Stimulated activated CD8-positive, alpha-beta memory T cell treated with anti-CD3 and anti-CD28 coated beads, Interleukin-12 subunit alpha, Interleukin-12 subunit beta, amount 100 ng/mL, for 1 hour (primary cell): ENCODE data around the gene SMC4.

ENCODE experiments used
- DNase-seq: peaks from one replicate; pipeline ENCODE4 v3.0.0-alpha.2; 2020; ENCODE audit warnings: low read depth

Gene SMC4

GRCh38 chr3:160395297-160395696, 4.2 kb upstream of the SMC4 start:
- no peak for DNase-seq

- no peak for DNase-seq
Observed at GRCh38 chr3:160398820-160399124, 678 bp upstream of the SMC4 start.

GRCh38 chr3:160400030-160400701, 716 bp downstream of the SMC4 start:
- peak; percentile 3 for DNase-seq

GRCh38 chr3:160400702-160401150, 1.3 kb downstream of the SMC4 start:
- peak; percentile 4 for DNase-seq

DNA sequence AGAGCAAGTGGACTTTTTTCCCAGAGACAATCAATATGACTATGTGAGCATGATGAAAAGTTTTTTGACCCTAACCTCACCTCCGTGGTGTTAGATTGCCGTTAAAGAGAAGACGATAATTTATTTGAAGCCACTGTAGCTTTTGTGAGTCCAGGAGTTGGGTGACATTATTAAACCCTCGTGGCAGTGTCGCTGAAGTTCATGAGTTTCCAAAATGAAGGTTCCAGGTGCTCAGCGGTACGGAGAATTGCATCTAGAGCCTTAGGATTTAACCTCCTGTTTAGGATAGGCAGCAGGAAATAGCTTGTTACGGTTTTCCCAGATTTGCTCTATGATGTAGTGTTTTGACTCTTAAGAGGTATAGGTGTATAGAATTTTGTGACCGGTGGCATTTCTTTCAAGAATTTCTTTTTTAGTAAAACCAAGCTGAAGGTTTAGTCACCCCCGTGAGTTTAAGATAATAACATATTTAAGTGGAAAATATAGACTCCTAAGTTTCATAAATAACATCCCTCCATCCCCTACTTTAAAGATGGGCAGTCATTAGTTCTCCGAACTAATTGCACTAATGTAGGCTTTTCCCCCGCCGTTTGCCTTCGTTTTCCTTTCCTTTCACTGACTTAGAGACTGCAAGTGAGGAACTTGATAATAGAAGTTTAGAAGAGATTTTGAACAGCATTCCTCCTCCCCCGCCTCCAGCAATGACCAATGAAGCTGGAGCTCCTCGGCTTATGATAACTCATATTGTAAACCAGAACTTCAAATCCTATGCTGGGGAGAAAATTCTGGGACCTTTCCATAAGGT, 2.0 kb downstream of the SMC4 start:
- no peak for DNase-seq

DNA sequence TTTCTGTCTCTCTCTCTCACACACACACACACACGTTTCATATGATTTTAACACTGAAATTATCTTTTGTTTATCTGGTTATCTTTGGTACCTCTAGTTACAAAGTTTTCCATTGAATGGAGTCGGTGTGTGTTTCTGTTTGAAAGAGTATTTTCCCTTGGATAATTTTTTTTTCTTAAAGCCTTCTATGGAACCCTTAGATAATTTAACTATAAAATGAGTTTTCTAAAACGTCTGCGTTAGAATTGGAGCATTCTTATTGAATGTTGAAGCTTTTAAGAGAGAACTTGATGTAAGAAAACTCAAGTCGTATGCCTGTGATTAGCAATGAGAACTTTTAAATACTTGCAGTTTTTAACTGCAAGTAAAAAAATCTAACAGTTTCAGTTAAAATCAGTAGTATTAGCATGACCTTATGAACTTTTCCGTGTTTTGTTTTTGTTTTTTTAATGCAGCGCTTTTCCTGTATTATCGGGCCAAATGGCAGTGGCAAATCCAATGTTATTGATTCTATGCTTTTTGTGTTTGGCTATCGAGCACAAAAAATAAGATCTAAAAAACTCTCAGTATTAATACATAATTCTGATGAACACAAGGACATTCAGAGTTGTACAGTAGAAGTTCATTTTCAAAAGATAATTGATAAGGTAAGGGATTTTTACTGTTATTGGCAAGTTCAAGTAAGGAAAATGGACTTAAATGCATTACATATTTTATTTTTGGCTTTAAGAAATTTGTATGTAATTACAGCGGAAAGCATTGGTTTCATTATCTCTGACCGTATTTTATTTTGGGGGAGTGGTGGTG, 3.0 kb downstream of the SMC4 start:
- DNase-seq: no peak

DNA sequence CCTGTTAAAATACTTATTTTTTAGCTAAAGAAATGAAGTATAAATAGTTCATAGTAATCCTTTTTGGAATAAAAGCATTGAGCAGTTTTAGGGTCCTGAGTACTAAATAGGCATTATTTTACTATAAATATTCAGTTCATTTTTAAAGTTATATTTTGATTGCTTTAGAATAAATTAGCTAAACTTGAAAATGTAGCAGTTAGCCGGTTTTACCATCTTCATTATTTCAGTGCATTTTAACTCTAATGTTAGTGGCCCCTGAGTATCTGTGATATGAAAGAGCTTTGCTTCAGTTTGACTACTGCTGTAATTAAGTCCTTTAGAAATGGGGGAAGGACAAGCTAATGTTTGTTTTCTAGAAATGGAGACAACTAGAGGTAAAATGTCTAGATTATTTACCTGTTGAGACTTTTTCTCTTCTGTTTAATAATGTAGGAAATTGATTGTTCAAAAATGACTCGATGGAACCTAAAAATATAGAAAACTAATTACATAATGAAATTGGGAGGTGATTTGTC, 3.6 kb downstream of the SMC4 start:
- DNase-seq: no peak

- no peak for DNase-seq
Observed at GRCh38 chr3:160403796-160404470, 4.5 kb downstream of the SMC4 start.

DNA sequence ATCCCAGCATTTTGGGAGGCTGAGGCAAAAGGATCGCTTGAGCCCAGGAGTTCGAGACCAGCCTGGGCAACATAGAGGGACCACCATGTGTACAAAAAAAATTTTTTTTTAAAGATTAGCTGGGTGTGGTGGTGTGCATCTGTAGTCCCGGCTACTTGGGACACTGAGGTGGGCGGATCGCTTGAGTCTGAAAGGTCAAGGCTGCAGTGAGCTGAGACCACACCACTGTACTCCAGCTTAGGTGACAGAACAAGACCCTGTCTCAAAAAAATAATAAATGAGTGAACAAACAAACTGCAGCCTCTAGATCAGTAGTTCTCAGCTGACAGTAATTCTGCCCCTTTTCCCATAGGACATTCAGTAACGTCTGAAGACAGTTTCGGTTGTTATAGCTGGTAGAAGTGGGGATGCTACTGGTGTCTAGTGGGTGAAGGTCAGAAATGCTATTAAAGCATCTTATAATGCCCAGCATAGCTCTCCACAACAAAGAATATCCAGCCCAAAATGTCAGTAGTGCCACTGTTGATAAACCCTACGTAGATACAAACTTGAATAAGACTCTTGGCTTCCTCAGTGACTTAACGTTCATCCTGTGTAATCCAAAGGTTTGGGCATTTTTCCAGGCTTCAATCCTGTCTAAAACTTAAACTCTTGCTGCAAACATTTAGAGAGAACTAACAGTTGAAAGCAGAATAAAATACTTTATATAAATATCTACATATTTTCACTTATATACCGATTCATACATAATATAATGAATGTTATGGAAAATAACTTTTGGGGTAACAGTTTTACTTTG, 10.6 kb downstream of the SMC4 start:
- DNase-seq: no peak

DNA sequence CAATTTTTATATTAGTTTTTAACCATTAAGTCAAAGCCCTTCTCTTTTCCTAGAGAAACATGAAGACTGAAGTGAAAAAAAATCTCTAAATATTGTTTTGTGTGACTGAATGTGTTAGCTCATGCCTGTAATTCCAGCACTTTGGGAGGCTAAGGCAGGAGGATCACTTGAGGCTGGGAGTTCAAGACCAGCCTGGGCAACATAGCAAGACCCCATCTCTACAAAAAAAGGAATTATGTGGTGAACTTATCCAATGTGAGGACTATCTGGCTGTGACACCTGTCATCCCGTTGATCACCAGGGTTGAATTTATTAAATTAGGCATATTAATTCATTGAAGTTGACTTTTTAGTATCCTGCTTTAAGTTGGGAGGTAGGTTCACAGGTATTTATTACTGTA, 13.0 kb downstream of the SMC4 start:
- no peak for DNase-seq

- DNase-seq: peak; percentile 41
Observed at GRCh38 chr3:160413613-160414248, 14.3 kb downstream of the SMC4 start.

- no peak for DNase-seq
Observed at GRCh38 chr3:160417311-160417710, 17.9 kb downstream of the SMC4 start.

DNA sequence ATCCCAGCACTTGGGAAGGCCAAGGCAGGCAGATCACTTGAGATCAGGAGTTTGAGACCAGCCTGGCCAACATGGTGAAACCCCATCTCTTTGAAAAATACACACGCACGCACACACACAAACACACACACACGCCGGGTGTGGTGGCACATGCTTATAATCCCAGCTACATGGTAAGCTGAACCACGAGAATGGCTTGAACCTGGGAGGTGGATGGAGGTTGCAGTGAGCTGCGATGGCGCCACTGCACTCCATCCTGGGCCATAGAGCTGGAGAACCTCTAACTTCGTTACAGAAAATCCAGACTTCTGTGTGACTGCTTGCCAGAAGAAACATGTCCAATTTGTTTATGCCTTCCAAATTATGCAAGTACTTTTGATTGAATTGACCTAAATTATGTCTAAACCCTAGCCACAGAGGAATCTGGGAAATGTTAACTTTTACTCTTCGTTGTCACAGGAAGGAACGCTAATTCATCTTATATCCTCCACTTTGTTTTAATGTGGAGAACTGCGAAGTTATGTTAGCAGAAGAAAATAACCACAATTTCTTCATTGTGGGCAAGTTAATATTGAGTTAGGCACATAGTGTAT, 28.5 kb downstream of the SMC4 start:
- DNase-seq: no peak

GRCh38 chr3:160434071-160434470, 34.6 kb downstream of the SMC4 start:
- DNase-seq: no peak

DNA sequence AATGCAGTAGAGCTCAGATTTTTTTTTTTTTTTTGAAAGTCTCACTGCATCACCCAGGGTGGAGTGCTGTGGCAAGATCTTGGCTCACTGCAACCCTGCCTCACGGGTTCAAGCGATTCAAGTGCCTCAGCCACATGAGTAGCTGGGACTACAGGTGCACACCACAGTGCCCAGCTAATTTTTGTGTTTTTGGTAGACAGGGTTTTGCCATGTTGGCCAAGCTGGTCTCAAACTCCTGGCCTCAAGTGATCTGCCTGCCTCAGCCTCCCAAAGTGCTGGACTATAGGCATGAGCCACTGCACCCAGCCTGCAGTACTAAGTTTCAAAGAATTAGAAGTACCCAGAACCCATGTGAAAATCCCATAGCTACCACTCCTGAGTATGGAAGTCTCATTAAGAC, 35.6 kb downstream of the SMC4 start:
- no peak for DNase-seq

DNA sequence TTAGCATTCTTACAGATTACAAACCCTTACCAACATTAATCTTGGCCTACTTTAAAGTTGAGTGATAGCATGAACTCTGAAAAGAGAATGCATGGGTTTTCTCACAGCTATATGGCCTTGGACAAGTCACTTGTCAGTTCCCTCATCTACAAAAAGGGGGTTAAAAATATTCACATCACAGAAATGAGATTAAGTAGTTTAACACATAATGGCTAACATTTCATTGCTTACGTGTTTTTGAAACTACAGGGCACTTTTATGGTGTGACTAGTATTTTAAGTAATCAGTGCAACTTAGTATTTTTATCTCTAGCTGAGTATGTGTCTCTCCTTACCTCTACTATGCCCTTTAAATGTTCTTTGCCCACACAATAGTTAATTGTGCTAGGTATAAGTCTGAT, 36.3 kb downstream of the SMC4 start:
- DNase-seq: no peak

- DNase-seq: no peak
Observed at GRCh38 chr3:160437083-160437455, 37.6 kb downstream of the SMC4 start.

GRCh38 chr3:160440687-160441086, 41.2 kb downstream of the SMC4 start:
- DNase-seq: no peak

DNA sequence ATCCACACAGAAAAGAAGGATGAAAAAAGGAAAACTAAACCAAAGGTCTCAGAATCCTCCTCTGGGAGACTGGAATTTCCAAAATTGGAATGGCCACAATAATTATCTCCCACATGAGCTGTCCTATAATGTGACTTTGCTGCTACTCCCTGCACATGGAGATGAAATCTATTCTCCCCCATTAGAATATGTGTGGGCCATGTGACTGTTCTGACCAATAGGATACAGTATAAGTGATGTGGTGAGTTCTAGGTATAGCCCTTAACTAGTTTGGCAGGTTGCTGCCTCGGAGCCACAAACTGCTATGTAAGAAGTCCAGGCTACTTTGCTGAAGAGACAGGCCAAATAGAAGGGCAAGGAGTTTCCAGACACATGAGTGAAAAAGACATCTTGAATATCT, 45.0 kb downstream of the SMC4 start:
- DNase-seq: no peak

- no peak for DNase-seq
Observed at GRCh38 chr3:160445854-160446253, 46.4 kb downstream of the SMC4 start.
